ENCODE data around the gene KCNK16.
A peak's percentile ranks its signal among the peaks of the same experiment; 100 is the strongest.
"Not testable (repeated sequence)": the region's sequence is repeated elsewhere in the genome, so short reads cannot be mapped to it uniquely, and the experiment has no call there.

KCNK16 gene

GRCh38 chr6:39294899-39295298, 27.6 kb downstream of the KCNK16 start:
- no peak for TF ChIP-seq POLR2A (IDR thresholded peaks at IDR 0.05; ENCODE audit: low read depth, low read length)
- DNase-seq (ENCODE audit: insufficient read length, low spot score) (no peak), FAIRE-seq (no peak)

DNA sequence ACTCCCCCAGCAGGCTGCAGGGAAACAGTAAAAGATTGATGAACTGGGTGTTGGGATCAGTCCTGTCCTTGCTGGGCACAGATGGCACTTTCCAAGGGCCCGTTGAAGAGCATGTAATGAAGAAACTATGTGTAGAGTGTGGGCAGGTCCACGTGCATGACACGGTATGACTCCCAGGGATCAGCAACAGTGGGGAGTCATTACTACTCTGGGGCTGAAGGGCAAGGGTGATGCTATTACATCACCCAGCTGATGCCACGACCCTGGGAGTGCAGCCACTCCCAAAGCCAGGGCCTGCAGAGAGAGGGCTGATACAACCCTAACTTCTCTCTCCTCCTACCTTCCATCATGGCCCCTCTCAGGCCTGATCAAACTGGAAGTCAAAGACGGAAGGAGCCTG, 28.4 kb downstream of the KCNK16 start:
- DNase-seq (ENCODE audit: insufficient read length, low spot score), result no peak
- no peak for TF ChIP-seq POLR2A (IDR thresholded peaks at IDR 0.05; ENCODE audit: low read depth, low read length)
- no peak for FAIRE-seq

- DNase-seq (ENCODE audit: insufficient read length, low spot score) (no peak), FAIRE-seq (no peak)
- TF ChIP-seq POLR2A (IDR thresholded peaks at IDR 0.05; ENCODE audit: low read depth, low read length), result no peak
Observed at GRCh38 chr6:39292637-39293036, 29.9 kb downstream of the KCNK16 start.

- FAIRE-seq (no peak), DNase-seq (ENCODE audit: insufficient read length, low spot score) (no peak)
- TF ChIP-seq POLR2A (IDR thresholded peaks at IDR 0.05; ENCODE audit: low read depth, low read length), result no peak
Observed at GRCh38 chr6:39289490-39289889, 33.0 kb downstream of the KCNK16 start.

GRCh38 chr6:39287601-39288000, 34.9 kb downstream of the KCNK16 start:
- FAIRE-seq (no peak), DNase-seq (ENCODE audit: insufficient read length, low spot score) (no peak)
- no peak for TF ChIP-seq POLR2A (IDR thresholded peaks at IDR 0.05; ENCODE audit: low read depth, low read length)

DNA sequence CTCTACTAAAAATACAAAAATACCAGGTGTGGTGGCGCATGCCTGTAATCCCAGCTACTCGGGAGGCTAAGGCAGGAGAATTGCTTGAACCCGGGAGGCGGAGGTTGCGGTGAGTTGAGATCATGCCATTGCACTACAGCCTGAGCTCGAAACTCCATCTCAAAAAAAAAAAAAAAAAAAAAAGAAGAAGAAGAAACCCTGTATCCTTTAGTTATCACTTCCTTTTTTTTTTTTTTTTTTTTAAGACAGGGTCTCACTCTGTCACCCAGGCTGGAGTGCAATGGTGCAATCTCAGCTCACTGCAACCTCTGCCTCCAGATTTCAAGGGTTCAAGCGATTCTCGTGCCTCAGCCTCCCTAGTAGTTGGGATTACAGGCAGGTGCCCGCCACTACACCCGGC, 35.9 kb downstream of the KCNK16 start:
- DNase-seq (ENCODE audit: insufficient read length, low spot score); FAIRE-seq: not testable (repeated sequence)

DNA sequence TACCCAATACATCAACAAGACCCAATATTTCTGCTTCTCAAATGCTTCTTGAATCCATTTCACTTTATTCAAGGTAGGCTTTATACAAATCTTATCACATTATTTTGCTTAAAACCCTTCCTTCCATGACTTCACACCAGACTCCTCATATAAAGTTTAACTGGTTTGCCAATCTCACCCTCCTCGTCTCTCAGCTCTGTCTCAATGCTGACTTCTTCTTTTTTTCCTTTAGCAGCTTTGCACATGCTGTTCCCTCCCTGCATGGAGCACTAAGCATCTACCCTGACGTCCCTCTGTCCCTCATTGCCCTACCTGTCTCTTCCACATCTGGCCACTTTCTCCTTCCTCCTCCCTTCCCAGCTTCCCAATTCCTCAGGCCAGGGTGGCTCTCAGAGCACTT, 39.7 kb downstream of the KCNK16 start:
- no peak for FAIRE-seq
- TF ChIP-seq POLR2A (IDR thresholded peaks at IDR 0.05; ENCODE audit: low read depth, low read length), result no peak
- DNase-seq (ENCODE audit: insufficient read length, low spot score), result no peak

DNA sequence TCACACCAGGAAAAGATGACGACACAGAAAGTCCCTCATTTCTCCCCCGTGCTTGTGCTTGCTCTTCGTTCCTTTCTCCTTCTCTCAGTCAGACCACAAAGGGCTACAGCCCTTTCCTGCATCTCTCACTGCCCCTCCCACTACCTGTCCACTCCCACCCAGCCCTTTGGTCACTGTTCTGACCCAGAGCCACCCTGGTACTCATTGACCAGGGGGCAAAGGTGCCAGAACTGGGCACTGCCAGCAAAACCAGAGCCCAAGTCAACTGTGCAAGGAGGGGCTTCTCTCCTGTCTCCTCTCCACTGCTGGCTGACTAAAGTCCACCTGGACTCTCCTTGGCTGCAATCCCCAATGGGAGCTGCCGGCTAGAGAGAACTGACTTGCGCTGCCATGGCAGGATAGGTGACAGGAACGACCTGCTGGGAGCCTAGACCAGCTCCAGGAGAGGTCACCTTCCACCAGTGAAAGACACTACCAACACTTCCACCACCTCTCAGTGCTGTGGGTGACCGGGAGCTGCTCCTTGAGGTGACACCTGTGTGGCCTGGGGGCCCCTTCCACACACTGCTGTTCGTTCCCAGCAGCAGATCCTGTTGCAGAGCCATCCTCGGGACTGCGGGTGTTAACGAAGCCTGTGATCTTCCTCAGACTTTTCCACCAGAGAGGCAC, 41.1 kb downstream of the KCNK16 start:
- DNase-seq (ENCODE audit: insufficient read length, low spot score), result no peak
- no peak for TF ChIP-seq POLR2A (IDR thresholded peaks at IDR 0.05; ENCODE audit: low read depth, low read length)
- no peak for FAIRE-seq

DNA sequence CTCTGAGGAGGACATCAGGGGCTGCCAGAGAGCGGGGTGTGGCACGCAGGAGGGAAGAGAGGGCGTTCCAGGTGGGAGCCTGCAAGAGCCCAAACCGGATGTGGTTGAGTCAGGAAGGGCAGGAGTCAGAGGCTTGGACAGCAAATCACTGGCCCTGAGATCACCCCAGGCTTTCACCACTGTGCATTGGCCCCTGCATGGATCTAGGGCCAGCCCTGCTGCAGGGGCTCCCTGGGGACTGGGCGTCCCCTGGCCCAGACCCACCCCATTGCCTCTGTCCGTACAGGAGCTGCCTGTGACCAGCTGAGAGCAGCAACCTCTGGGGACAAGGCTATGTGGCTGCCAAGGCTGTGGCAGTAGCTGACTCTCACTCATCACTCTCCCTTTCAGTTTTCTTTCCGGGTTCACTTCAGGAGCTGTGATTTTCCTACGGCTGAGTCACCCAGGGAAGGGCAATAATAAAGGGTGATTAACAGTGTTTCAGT, 42.2 kb downstream of the KCNK16 start:
- no peak for FAIRE-seq
- DNase-seq (ENCODE audit: insufficient read length, low spot score), result peak; percentile 47
- no peak for TF ChIP-seq POLR2A (IDR thresholded peaks at IDR 0.05; ENCODE audit: low read depth, low read length)

DNA sequence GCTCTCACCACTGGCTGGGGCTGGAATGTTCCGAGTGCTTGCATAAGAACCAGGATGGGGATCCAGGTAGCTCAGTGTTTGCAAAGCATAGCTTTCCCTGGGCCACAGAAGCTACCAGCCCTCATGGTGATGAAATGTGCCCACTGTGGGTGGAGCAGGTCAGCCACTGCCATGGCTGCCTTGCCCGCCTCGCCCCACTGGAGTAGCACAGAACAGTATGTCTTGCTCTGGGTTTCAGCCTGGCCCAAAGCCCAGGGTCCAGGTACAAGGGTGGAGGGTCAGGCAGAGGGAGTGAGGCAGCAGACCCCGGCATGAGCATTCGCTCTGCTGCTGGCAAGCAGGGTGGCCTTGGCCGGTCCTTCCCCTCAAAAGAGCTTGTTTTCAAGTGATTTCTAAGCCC, 43.0 kb downstream of the KCNK16 start:
- no peak for DNase-seq (ENCODE audit: insufficient read length, low spot score)
- FAIRE-seq, result no peak
- no peak for TF ChIP-seq POLR2A (IDR thresholded peaks at IDR 0.05; ENCODE audit: low read depth, low read length)

GRCh38 chr6:39276379-39276995, 46.0 kb downstream of the KCNK16 start:
- no peak for FAIRE-seq
- DNase-seq (ENCODE audit: insufficient read length, low spot score), result no peak
- TF ChIP-seq POLR2A (IDR thresholded peaks at IDR 0.05; ENCODE audit: low read depth, low read length), result no peak

DNA sequence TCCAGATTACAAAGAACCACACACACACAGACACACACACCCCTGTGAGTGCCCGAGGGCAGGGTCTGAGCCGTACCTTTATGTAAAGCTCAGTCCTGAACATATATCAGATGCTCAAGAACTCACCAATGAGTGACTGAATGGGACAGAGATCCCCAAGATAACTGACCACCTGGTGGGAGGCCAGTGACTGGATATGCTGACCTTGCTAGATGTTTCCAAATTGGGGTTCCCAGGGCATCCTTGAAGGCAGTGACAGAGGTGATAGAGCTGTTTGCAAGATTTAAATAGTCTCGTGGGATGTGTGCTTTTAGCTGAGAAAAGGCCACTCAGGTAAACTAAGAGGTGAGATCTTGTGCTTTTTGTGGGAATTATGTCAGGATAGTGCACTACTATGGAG, 47.6 kb downstream of the KCNK16 start:
- TF ChIP-seq POLR2A (IDR thresholded peaks at IDR 0.05; ENCODE audit: low read depth, low read length), result no peak
- FAIRE-seq (no peak), DNase-seq (ENCODE audit: insufficient read length, low spot score) (no peak)

DNA sequence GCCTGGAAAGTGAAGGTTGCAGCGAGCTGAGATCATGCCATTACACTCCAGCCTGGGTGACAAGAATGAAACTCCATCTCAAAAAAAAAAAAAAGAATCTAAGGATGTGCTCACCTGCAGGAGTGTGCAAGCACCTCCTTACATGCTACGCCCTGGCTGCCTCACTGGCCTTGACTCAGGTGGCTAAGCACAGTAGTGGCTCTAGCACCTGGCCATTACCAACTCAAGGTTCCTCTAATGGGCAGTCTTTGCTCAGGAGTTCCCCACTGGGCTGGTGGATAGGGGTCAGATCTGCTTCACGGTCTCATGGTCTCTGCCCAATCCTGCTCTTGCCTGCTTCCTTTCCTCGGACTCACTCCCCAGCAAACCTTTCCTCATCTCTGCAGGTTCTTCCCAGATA, 48.0 kb downstream of the KCNK16 start:
- no peak for DNase-seq (ENCODE audit: insufficient read length, low spot score)
- FAIRE-seq, result no peak
- TF ChIP-seq POLR2A (IDR thresholded peaks at IDR 0.05; ENCODE audit: low read depth, low read length), result no peak

DNA sequence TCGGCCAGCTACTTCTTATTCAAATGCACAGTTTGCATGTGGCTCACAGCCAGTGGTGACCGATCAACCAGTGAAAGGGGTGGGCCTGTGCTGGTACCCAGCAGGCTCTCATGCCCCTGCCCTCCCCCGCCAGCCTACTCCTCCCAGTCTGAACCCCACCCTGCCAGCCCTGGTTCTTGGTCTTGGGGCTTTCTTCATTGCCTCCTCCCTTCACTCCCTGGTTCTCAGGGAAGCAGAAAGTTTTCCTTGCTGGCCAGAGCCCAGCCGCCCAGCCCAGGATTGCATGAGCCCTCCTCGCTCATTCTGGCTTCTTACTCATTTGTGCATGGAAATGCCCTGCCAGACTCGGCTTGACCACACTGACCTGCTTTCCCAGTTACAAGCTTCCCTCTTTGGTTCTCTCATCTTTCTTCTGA, 49.1 kb downstream of the KCNK16 start:
- FAIRE-seq, result no peak
- no peak for DNase-seq (ENCODE audit: insufficient read length, low spot score)
- no peak for TF ChIP-seq POLR2A (IDR thresholded peaks at IDR 0.05; ENCODE audit: low read depth, low read length)

DNA sequence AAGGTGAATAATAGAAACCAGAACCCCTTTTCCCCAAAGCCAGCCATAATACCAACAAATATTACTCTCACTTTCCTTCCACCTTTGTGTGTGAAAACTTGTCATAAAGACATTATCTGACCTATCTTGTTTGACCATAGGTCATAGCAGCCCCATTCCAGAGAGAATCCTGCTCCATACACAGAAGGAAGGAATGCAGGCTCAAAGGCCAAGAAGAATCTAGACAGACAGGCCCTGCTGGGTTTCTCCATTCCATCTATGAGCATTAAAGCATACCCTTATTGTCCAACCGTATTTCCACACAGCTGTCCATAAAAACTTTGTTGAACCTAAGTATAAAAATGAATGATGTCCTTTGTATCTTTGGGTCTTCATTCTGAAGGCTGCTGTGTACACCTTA, 52.5 kb downstream of the KCNK16 start:
- FAIRE-seq, result no peak
- DNase-seq (ENCODE audit: insufficient read length, low spot score), result no peak
- no peak for TF ChIP-seq POLR2A (IDR thresholded peaks at IDR 0.05; ENCODE audit: low read depth, low read length)

Measured in H54 (cell line).